Ishikawa (cell line): Measurements from ENCODE around the gene ATG14.

Source experiments
- CEBPB ChIP-seq: IDR thresholded peaks from 2 replicates; pipeline ENCODE4 v1.6.1; 2012
- CREB1 ChIP-seq: IDR thresholded peaks from 2 replicates; pipeline ENCODE4 v1.6.1; 2012; ENCODE audit warnings: low read depth
- EGR1 ChIP-seq: IDR thresholded peaks from 2 replicates; pipeline ENCODE4 v1.6.1; 2012
- EP300 ChIP-seq: IDR thresholded peaks from 2 replicates; pipeline ENCODE4 v1.6.1; 2012; ENCODE audit warnings: borderline replicate concordance
- FOXM1 ChIP-seq: IDR thresholded peaks from 2 replicates; pipeline ENCODE4 v1.6.1; 2012; ENCODE audit warnings: low read depth, borderline replicate concordance
- NFIC ChIP-seq: IDR thresholded peaks from 2 replicates; pipeline ENCODE4 v1.6.1; 2012
- RAD21 ChIP-seq: IDR thresholded peaks from 2 replicates; pipeline ENCODE4 v1.6.1; 2012; ENCODE audit warnings: low read depth
- TAF1 ChIP-seq: IDR thresholded peaks from 2 replicates; pipeline ENCODE4 v1.6.1; 2012; ENCODE audit warnings: low read depth, mild to moderate bottlenecking
- TCF12 ChIP-seq: IDR thresholded peaks from 2 replicates; pipeline ENCODE4 v1.6.1; 2012; ENCODE audit warnings: low read depth
- TEAD4 ChIP-seq: IDR thresholded peaks from 2 replicates; pipeline ENCODE4 v1.6.1; 2012
- USF1 ChIP-seq: IDR thresholded peaks from 2 replicates; pipeline ENCODE4 v1.6.1; 2012
- YY1 ChIP-seq: IDR thresholded peaks from 2 replicates; pipeline ENCODE4 v1.6.1; 2012; ENCODE audit warnings: low read depth
- ZBTB7A ChIP-seq: IDR thresholded peaks from 2 replicates; pipeline ENCODE4 v1.6.1; 2012; ENCODE audit warnings: low read depth
- TF ChIP-seq, protein P1 (sequence below): IDR thresholded peaks from 2 replicates; pipeline ENCODE4 v1.6.1; 2012; ENCODE audit warnings: low read depth, mild to moderate bottlenecking
- TF ChIP-seq, protein P2 (sequence below): IDR thresholded peaks from 2 replicates; pipeline ENCODE4 v1.6.1; 2012

Gene ATG14

DNA sequence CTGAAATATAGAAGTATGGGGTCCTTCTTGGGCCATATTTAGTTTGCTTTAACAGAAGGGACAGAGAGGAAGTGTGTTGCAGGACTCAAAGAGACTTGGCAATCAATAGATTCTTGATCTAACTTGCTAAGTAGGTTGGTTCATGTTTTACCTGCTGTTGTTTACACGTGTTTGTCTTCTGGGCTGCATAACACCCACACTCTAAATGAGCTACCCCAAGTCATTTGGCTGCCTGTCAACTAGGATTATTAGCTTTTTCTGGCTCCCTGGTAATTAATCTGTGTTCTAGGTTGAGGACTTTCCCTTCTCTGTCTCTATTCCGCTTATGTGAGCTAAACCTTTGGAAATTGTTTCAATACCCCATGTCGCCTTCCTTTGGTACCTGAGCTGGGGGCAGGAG lies 38.9 kb upstream of the ATG14 start:
- TF ChIP-seq, protein P1, sequence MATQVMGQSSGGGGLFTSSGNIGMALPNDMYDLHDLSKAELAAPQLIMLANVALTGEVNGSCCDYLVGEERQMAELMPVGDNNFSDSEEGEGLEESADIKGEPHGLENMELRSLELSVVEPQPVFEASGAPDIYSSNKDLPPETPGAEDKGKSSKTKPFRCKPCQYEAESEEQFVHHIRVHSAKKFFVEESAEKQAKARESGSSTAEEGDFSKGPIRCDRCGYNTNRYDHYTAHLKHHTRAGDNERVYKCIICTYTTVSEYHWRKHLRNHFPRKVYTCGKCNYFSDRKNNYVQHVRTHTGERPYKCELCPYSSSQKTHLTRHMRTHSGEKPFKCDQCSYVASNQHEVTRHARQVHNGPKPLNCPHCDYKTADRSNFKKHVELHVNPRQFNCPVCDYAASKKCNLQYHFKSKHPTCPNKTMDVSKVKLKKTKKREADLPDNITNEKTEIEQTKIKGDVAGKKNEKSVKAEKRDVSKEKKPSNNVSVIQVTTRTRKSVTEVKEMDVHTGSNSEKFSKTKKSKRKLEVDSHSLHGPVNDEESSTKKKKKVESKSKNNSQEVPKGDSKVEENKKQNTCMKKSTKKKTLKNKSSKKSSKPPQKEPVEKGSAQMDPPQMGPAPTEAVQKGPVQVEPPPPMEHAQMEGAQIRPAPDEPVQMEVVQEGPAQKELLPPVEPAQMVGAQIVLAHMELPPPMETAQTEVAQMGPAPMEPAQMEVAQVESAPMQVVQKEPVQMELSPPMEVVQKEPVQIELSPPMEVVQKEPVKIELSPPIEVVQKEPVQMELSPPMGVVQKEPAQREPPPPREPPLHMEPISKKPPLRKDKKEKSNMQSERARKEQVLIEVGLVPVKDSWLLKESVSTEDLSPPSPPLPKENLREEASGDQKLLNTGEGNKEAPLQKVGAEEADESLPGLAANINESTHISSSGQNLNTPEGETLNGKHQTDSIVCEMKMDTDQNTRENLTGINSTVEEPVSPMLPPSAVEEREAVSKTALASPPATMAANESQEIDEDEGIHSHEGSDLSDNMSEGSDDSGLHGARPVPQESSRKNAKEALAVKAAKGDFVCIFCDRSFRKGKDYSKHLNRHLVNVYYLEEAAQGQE, result no peak
- TF ChIP-seq USF1 (no peak), TAF1 (no peak), TCF12 (no peak), FOXM1 (no peak), YY1 (no peak), EGR1 (no peak)
- TF ChIP-seq, protein P2, sequence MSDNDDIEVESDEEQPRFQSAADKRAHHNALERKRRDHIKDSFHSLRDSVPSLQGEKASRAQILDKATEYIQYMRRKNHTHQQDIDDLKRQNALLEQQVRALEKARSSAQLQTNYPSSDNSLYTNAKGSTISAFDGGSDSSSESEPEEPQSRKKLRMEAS, result no peak

DNA sequence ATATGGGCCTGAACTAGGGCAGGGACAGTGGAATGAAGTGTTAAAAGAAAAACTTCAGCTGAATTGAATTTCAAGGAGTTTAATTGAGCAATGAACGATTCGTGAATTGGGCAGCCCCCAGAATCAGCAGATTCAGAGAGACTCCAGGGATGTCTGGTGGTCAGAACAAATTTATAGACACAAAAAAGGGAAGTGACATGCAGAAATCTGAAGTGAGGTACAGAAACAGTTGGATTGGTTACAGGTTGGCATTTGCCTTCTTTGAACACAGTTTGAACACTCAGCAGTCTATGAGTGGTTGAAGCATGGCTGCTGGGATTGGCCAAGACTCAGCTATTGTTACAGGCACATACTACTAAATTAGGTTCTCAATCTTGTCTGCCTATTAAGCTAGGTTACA lies 38.5 kb upstream of the ATG14 start:
- TF ChIP-seq TAF1 (no peak), USF1 (no peak), YY1 (no peak), NFIC (no peak), EP300 (no peak), RAD21 (no peak), TEAD4 (no peak), ZBTB7A (no peak), FOXM1 (no peak), CEBPB (no peak), EGR1 (no peak), CREB1 (no peak), TCF12 (no peak)
- TF ChIP-seq, protein P1, result no peak
- TF ChIP-seq, protein P2, result no peak

GRCh38 chr14:55449116-55449515 lies 37.5 kb upstream of the ATG14 start:
- TF ChIP-seq CREB1, result no peak
- no peak for TF ChIP-seq USF1
- TF ChIP-seq EP300, result no peak
- TF ChIP-seq EGR1, result no peak
- no peak for TF ChIP-seq ZBTB7A
- no peak for TF ChIP-seq NFIC
- no peak for TF ChIP-seq CEBPB
- TF ChIP-seq, protein P1, result no peak
- TF ChIP-seq TCF12, result no peak
- TF ChIP-seq TAF1, result no peak
- TF ChIP-seq RAD21, result no peak
- no peak for TF ChIP-seq TEAD4

DNA sequence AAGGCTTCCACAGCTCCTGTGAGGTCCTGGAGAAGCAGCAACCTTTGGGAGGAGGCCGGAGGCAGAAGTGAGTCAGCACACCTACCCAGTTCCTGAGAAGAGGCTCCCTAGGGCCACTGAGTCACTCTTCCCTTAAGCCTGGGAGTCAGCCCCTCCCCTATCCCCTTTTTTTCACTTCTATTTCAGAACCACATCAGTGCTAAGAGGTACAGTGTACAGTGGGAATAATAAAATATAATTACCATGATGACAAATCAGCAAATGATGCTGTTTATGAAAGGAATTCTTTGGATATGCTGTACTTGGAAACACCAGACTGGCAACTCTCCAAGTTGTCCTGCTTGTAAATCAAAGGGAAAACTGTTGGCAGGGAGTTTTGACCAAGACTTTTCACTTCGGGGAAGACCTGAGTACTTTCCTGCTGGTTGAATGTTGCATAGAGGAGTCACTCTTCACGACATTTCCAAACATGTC lies 36.5 kb upstream of the ATG14 start:
- TF ChIP-seq ZBTB7A (no peak), EP300 (peak; percentile 78; the same call in 1 of the 2 replicates), NFIC (peak; percentile 91), TCF12 (peak; percentile 69; the same call in 1 of the 2 replicates), TEAD4 (peak; percentile 77), FOXM1 (peak; percentile 59; the same call in 1 of the 2 replicates), TAF1 (no peak), CREB1 (no peak), CEBPB (no peak)
